ENCODE data around the gene CASR.

CASR gene

DNA sequence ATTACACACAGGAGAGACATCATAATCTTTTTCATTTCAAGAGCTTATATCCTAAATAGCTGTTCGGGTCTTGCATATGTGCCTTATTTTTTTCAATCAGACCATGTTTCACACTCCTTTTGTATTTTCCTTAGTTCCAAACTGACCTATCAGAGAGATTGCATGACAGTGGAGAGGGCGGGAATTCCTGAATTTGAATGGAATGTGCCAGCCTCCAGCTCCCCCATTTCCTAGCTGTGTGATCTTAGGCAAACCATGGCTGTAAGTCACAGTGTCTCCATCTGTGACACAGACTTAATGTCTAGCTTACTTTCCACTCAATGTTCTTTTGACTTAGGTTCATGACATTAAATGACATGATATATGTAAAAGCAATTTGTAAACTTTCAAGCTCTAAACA is 79.6 kb downstream of the CASR start:
- no peak for DNase-seq

DNA sequence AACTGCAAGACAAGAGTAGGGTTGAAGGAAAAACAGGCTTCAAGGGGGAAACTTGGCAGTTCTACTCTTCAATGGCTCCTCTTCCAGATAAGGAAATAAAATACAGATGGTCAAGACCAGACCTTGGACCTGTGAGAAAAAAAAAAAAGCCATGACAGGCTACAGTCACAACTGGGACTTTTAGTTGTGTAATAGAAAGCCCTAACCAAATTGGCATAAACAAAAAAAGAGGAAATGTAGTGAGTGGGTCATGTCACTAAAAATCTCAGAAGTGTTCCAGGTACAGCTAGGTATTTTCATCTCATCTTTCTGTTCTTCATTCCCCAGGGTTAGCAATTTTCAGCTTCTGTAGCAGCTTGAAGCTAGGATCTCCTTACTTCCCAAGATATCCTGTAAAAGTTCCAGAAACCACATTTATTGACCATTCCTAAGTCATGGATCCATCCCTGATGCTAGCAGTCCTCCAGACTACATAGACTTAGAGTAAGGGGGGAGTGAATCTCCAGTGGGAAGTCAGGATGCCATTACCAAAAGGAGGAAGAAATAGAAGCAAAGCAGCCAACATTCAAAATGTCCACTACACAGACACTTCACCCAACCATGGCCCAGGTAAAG is 80.6 kb downstream of the CASR start:
- DNase-seq = no peak

DNA sequence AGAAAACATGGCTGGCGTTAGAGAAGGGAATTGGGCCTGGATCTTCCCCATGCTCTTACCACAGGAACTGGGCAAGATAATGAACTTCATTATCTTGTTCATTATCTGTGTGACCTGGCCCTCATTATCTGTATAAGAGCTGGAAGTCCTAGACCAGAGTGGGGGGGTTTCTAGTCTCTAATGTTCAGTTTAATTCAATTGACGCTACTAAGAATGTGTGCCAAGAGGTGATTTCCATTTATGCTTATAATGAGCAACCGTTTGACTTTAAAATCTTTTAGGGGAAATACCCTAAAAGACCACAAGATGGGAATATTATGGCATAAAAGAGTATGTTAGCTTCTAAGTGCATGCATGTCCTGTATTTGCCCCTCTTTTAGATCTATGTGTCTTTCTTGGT is 82.5 kb downstream of the CASR start:
- DNase-seq = no peak

DNA sequence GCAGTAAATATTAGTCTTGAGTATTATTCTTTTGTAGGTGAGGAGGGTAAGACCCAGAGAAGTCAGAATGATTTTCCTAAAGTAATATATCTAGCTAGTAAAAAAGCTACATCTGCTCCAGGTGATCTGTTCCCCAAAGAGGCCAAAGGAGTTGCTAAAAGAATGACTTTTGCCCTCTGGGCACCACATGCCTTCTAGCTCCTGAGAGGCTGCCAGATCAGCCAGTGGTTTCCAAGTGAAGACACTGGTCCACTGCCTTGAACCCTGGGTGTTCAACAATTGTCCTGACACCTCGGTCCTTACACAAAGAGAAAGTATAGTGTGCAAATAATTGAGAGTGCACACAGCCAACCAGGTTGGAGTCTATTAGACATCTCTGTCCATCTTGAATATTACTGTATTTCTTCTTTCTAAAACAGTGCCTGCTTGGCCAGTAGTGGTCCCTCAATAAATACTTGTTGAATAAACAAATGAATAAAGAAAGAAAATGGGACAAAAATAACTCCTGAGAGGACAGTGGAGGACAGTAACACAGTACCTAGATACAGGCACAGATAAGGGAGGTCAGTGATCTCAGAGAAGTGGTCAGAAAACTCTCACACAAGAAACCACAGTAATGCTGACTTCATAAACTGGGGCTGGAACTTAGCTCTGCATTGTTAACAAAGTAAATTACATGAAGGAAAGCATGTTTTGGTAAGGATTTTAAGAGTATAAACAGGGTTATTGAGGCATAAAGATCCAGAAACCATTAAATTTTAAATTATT is 85.0 kb downstream of the CASR start:
- no peak for DNase-seq

DNA sequence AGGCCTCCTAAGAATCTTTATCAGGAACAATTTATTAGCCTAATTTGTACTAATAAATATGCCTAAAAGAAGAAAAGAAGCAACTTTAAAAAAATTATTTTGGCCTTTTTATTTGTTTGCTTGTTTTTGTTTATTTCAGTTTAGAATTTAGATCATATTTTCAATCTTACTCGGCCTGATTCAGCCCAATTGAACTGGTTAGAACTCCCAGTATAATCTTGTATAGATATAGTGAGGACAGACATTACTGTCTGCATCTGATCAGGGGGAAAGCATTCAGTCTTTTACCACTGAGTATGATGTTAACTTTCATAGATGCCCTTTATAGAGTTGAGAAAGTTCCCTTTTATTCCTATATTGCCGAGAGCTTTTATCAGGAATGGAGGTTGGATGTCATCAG is 85.6 kb downstream of the CASR start:
- no peak for DNase-seq

DNA sequence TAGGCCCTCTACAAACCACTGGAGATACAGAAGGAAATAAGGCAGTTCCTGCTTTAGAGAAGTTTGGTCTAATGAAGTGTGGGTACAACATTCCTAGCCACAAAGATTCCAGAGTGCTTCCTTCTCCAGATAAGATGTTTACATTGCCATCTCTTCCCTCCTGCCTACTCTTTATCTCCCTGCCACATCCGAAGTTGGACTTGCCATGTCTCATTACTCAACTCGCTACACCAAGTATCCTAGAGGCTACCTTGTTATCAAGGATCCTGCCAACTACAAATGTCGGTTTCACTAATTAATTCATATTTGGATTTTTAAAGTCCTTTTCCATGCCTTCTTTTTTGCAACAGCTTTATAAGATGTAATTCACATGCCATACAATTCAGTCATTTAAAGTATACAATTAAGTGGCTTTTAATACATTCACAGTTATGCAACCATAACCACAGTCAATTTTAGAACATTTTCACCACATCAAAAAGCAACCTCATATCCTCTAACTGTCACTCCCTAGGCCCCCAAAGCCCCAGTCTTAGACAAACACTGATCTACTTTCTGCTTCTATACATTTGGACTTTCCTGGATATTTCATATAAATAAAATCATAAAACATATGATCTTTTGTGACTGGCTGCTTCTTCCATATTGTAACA is 87.9 kb downstream of the CASR start:
- DNase-seq = no peak

DNA sequence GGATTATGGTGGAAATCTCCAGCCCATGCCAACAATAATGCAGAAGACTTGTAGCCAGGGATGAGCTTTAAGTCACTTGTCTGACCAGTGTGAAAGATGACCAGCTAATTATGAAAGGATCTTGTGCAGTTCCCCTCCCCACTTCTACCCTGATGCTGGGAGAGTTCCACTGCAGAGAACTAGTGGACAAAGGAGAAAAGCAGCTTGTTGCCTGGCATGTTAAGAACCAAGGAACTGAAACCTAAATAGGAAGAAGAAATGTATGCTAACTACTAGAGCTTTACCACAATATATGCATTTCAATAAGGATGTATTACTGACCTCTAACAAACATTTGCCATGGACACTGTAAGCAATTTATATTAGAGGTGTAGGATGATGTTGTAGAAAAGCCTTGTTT is 89.4 kb downstream of the CASR start:
- no peak for DNase-seq

DNA sequence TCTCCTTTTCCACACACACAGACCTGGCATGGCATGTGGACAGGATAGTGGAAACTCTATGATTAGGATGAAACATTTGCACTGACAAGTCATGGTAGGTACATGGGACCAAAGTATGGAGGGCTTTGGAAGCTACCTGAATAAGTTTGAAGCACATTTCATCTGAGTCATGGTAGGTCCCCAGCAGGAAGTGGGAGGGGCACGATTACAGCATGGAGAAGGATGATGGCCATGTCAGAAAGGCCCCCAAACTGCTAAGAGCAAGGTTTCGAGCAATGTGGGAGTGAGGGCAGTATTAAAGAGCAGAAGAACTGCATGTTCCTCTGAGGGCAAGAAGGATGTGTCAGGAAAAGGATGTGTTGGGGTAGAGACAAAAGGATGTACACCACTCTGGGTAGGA is 90.0 kb downstream of the CASR start:
- DNase-seq = no peak

DNA sequence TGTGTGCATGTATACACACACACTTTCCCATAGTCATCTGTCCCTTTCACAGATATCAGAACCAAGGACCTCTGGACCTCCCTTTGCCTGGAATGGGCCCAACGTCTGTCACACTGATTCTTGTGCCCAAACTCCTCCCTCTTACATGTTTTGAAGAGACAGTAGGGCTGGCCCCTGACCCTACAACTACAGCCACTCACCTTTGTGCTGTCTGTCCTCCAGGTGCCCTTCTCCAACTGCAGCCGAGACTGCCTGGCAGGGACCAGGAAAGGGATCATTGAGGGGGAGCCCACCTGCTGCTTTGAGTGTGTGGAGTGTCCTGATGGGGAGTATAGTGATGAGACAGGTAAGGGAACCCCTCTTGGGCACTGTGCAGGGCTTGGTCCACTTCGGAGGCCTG is 98.4 kb downstream of the CASR start:
- no peak for DNase-seq

DNA sequence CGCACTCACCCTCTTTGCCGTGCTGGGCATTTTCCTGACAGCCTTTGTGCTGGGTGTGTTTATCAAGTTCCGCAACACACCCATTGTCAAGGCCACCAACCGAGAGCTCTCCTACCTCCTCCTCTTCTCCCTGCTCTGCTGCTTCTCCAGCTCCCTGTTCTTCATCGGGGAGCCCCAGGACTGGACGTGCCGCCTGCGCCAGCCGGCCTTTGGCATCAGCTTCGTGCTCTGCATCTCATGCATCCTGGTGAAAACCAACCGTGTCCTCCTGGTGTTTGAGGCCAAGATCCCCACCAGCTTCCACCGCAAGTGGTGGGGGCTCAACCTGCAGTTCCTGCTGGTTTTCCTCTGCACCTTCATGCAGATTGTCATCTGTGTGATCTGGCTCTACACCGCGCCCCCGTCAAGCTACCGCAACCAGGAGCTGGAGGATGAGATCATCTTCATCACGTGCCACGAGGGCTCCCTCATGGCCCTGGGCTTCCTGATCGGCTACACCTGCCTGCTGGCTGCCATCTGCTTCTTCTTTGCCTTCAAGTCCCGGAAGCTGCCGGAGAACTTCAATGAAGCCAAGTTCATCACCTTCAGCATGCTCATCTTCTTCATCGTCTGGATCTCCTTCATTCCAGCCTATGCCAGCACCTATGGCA is 100.5 kb downstream of the CASR start:
- DNase-seq = no peak

DNA sequence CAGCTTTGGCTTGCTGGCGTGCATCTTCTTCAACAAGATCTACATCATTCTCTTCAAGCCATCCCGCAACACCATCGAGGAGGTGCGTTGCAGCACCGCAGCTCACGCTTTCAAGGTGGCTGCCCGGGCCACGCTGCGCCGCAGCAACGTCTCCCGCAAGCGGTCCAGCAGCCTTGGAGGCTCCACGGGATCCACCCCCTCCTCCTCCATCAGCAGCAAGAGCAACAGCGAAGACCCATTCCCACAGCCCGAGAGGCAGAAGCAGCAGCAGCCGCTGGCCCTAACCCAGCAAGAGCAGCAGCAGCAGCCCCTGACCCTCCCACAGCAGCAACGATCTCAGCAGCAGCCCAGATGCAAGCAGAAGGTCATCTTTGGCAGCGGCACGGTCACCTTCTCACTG is 101.0 kb downstream of the CASR start:
- DNase-seq = no peak

DNA sequence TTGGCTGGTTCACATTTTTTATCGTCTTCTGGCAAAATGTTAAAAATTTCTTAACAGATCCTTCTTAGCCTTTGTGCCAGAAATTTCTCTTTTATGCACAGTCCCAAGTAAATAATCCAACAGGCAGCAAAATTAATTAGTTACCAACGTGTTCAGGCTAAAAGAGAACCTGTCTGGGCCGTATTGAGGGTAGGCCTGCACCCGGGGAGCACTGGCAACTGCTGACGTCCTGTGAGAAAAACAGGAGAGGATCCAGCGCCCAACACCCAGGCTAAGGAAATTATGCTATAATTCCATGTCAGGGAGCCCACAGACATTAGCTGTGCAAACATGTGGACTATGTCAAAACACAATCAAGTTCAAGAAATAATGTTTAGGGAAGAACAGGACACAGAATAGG is 110.9 kb downstream of the CASR start:
- DNase-seq = no peak

DNA sequence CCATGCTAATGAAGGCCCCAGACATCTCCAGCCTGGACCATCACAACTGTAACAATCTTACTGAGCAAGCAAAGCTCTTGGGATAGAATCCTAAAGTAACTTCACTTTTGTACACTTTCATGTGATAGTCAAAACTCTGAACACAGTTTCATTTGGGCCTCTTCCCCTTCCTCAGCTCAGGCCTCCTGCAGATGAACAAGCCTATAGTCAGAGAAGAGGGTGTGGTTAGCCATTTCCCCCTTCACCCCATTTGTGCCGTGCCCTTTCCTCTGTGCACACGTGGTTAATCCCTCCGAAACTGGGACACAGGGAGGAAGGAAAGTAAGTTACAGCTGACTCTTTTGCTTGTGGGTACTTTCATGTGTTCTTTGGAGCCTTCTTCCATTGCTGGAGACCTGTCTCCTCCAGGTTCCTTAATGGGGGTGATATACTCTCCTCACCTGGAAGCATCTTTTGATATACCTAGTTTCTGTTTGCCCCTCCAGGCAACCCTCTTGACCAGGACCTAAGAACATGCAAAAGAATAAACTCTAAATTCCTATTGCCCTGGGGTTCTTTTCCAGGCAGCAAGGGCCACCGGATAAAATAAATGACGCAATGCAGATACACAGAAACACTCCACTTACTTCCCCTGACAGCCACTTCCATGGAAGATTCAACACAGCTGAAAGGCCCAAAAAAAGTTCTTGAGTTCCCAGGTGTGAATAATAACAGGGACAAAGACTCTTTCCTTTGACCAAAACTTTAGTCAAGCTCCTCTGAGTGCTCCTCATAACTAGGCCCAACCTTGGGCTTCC is 112.0 kb downstream of the CASR start:
- DNase-seq = no peak

DNA sequence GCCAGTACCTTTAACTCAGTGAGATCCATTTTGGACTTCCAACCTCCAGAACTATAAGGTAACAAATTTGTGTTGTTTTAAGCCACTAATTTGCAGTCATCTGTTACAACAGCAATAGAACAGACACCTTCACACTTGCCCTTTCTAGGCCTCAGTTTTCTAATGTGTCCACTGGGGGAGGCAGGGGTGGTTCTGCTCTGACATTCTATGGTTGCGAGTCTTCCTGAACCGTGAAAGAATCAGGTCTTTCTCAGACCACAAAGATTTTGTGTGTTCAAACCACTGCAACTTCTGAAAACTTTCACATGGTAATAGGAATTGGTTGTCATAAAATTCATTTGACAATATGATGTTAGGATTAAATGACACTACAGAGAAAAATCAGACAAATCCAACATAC is 114.8 kb downstream of the CASR start:
- DNase-seq = no peak

DNA sequence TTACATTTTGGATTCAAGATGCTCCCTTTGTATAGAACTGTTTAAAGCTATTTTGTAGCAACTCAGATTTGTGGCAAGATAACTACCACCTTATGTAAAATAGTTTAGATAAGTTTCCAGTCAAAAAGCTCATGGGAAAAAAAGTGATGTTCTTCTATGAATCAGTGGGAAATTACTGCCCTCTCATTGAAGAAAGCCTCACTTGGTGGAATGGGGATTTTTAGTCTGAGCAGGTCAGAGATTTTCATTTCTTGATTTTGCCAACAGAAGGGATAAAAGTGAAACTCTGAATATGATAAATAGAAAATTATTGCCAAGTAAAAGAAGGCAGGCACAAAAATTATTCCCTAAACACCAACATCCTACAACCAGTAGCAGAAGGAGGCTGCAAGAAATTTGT is 115.7 kb downstream of the CASR start:
- DNase-seq = no peak

DNA sequence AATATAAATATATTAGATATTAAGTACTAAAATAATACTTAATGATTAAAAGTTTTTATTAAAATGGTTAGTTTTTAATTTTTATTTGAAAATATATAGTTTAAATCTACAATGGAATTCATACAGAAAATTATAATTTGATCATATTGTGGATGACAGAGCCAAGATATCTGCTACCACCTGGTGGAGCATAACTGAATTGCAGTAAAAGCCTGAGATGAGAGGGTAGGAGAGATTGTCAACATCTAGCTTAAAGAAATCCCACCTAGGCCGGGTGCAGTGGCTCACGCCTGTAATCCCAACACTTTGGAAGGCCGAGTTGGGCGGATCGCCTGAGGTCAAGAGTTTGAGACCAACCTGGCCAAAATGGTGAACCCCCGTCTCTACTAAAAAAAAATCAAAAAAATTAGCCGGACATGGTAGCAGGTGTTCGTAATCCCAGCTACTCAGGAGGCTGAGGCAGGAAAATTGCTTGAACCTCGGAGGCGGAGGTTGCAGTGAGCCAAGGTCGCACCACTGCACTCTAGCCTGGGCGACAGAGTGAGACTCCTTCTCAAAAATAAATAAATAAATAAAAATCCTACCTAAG is 116.5 kb downstream of the CASR start:
- no peak for DNase-seq

DNA sequence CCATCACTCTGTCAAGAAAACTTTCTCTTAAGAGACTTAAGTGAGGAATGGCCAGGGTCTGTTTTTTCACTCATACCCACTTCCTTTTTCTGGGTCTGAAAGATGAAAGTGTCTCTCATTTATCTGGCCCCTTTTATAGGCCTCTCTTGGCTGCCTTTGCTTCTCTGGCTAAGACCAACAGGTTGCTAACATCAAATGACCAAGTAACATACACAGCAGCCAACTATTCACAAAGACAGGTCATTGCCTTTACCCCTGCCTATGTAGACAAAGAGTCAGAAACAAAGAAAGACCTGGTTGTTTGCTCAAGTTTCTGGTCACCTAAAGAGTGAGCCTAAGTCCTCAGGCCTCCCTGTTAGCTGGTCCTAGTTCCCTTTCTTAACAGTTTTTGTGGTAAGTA is 117.6 kb downstream of the CASR start:
- no peak for DNase-seq

DNA sequence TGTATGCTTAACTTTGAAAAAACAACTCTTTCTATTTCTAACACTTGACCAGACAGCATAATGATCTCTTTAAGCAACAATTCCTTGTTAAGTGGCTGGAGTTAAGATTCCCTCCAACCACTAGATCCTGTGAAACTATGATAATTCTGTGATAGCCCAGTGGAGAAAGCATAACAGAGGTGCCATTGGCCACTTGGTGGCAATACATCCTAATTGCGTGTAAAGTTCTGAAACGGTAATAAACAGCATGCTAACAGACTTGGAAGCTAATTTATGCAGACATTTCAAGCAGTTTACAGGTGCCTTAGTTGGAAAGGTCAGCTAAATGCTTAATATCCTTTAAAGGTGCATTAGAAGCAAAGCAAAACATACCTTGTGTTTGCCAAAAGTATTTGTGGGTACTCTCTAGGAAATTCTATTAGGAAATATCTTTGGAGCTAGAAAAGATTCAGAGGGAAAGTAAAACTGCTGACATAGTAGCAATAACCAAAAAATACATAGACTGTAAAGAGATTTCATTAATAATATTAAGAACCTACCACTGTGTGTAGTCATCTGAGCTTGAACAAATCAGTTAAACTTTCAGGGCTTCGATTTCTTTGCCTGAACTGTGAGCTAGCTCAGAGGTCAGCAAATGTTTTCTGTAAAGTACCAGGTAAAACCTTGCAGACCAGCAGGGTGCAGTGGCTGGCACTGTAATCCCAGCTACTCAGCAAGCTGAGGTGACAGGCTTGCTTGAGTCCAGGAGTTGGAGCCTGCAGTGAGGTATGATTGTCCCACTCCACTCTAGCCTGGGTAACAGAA is 122.6 kb downstream of the CASR start:
- no peak for DNase-seq

DNA sequence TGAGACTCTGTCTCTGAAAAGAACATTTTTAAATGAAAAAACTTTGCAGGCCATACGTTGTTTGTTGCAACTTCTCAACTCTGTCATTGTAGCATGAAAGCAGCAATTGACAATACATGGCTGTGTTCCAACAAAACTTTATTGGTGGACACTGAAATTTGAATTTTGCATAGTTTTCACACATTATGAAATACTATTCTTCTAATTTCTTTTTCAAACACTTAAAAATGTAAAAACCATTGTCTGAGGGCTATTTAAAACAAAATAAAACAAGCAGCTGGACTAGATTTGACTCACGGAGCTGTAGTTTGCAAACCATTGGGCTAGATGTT is 123.1 kb downstream of the CASR start:
- DNase-seq = no peak

DNA sequence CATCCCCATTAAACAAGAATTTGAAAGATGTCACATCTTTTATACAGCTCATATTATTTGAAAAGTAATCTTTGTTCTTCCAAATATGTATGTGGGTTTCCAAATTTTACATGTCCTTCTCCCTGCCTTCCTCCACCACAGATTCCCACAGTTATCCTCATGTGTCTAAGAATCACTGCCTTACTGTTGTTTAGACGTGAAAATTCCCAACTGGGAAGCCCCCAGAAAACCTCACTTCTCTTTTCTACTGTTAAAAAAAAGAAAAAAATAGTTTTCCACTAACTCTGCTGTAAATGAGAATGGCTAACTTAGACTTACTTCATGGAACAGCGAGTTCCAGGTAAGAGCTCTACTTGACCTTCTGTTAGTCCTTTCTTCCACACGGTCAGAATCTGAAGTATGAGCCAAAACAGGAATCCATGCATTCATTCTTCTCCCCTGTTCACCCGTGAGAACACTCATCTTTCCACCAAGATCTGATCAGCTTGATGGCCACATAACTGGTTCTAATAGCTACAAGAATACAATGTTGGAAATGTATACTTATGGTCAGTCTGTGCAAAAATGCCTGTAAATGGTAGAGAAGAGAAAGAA is 123.7 kb downstream of the CASR start:
- DNase-seq = no peak

DNA sequence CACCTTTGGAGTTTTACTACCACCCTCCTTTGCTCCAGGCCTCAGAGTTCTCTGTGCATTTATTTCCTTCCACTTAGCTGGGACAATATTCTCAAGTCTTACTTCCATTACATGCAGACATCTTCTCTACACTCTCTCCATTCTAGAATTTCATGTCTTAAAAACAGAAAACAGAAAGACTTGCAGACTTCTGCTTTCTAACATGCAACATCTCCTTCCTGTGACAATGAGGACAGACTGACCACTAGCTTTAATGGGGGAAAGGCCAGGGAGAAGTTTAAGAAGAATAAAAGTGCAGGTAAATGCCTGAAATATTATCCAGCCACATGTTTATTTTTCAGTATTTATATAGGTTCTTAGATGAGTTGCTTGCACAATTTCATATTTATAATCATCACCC is 124.5 kb downstream of the CASR start:
- DNase-seq = no peak

DNA sequence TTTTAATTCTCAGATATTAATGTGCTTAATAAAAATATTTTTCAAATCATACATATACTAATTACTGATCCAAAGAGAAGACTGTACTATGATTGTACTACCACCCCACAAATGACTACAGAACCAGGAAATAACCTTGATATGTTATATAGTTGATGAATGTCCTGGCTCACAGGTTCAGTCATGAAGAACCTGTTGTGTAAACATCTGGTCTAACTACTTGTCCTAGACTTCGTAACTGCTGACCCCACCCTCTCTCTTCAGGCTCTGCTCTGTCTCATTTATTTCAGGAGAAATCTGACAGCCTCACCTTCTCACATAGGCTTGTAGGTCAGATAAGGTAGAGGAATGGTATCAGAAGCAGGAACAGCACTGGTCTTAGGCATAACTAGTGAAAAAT is 126.9 kb downstream of the CASR start:
- DNase-seq = no peak

All from NCI-H1105 (cell line).